ENCODE results near the gene SEMA3E.

- no peak for TF ChIP-seq EZH2 (IDR thresholded peaks at IDR 0.05; ENCODE audit: borderline replicate concordance)
- TF ChIP-seq, protein P1, sequence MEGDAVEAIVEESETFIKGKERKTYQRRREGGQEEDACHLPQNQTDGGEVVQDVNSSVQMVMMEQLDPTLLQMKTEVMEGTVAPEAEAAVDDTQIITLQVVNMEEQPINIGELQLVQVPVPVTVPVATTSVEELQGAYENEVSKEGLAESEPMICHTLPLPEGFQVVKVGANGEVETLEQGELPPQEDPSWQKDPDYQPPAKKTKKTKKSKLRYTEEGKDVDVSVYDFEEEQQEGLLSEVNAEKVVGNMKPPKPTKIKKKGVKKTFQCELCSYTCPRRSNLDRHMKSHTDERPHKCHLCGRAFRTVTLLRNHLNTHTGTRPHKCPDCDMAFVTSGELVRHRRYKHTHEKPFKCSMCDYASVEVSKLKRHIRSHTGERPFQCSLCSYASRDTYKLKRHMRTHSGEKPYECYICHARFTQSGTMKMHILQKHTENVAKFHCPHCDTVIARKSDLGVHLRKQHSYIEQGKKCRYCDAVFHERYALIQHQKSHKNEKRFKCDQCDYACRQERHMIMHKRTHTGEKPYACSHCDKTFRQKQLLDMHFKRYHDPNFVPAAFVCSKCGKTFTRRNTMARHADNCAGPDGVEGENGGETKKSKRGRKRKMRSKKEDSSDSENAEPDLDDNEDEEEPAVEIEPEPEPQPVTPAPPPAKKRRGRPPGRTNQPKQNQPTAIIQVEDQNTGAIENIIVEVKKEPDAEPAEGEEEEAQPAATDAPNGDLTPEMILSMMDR (IDR thresholded peaks at IDR 0.05; ENCODE audit: poor library complexity), result no peak
Measured at GRCh38 chr7:83455612-83456011, 193.3 kb downstream of the SEMA3E start.
